GM18951 (cell line): ENCODE measurements around the gene TAS1R3.

Experiments used
- POLR2A ChIP-seq: IDR thresholded peaks from 4 replicates; pipeline ENCODE4 v1.6.1; 2011; ENCODE audit warnings: mild to moderate bottlenecking; ENCODE audit not compliant: insufficient read length, insufficient read depth; ENCODE audit errors: extremely low read depth
- in situ Hi-C: fragments of 300-500 bp; cut with MboI; formaldehyde crosslinking; loops from one replicate; pipeline ENCODE4 v1.12.0; 2022; ENCODE audit warnings: low sequenced_read_pairs, mixed read lengths, inconsistent platforms; ENCODE audit not compliant: unreplicated experiment

TAS1R3 gene

DNA sequence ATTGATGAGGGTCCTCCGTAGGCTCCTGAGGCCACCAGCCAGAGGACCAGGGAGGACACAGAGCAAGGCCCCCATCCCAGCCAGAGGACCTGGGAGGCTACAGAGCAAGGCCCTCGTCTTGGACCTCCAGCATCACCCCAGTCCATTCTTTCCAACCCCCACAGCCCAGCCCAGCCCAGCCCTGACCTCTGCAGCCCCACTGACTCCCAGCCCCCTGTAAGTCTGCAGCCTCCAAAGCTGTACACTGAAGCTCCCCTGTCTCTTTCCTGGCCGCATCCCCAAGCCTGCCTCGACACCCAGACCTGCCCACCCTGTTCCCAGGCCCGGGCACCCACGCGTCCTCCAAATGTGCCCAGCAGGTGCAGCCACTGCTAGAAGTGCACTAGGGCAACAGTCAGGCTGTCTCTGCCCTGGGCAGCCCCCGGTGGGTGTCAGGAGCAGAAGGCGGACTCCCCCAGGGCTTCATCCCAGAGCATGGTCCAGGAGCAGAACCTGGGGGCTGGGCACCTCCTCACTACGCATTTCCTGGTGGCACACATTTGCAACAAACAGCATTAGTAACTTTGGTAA is 16.0 kb downstream of the TAS1R3 start:
- in situ Hi-C loops, result no loop called here
- TF ChIP-seq POLR2A, result no peak

DNA sequence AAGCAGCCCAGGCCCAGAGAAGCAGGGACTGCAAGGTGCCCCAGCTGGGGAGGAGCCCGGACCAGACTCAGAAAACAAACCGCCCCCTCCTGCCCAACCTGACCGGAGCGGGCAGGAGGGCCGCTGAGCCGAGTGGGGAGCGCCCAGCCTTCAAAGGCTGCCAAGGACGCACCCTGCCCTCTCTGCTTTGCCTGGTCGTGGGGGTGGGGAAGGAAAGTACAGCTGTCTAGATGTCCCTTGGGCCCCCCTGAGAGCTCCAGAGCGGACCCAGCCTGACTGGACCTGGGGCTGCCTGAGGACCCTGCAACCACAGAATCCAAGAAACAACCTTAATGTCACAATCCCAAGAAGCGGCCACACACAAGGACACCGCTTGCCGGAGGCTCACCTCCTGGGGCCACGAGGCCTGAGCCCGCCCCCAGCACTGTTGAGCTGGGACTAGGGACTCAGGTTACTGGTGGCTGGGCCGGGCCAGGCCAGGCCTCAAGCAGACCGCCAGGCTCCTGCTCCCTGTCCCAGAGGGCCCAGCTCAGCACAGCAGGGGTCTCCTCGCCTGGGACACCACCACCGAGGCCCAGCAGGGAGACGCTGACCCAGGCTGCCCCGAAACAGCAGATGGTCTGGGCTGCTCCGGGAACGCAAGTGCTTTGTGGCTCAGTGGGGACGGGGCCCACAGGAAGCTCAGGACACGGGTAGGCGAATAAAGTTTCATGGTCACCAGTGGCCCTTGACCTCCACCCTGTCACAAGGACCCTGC is 16.8 kb downstream of the TAS1R3 start:
- TF ChIP-seq POLR2A, result no peak
- in situ Hi-C loops, result no loop called here

DNA sequence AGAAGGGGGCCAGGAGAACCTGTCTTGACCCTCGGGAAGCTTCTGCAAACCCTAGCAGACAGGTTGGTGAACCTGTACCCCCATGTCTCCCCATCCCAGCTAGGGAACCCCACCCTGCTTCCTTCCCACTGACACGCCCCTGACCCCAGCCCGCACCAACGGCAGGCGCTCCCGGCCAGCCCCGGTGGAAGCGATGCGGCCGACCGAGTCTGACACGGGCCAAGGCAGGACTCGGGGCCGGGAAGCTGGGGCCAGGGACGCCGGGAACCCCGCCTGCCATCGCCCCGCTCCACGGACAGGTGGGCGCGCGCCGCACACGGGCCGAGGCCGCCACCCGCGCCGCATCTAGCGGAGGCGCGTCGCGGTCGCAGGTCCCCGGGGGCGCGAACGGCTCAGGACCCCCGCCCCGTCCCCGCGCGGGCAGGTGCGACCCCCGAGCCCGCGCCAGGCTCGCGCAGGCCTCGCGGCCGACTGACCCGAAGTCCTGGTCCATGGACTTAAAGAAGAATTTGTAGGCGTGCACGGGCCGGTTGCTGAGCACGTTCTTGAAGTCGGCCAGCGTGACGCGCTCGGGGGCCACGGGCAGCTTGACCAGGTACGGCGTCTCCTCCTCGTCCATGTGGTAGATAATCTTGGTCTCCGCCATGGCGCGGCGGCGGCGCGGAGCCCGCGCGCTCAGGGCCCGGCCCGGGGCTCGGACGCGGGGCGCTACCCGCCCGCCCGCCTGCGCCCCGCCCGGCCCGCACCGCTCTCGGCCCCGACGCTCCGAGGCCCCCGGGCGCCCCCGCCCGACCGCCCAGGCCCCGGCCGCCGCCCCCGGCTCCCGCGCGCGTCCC is 17.6 kb downstream of the TAS1R3 start:
- TF ChIP-seq POLR2A, result no peak
- in situ Hi-C loops, result no loop called here

DNA sequence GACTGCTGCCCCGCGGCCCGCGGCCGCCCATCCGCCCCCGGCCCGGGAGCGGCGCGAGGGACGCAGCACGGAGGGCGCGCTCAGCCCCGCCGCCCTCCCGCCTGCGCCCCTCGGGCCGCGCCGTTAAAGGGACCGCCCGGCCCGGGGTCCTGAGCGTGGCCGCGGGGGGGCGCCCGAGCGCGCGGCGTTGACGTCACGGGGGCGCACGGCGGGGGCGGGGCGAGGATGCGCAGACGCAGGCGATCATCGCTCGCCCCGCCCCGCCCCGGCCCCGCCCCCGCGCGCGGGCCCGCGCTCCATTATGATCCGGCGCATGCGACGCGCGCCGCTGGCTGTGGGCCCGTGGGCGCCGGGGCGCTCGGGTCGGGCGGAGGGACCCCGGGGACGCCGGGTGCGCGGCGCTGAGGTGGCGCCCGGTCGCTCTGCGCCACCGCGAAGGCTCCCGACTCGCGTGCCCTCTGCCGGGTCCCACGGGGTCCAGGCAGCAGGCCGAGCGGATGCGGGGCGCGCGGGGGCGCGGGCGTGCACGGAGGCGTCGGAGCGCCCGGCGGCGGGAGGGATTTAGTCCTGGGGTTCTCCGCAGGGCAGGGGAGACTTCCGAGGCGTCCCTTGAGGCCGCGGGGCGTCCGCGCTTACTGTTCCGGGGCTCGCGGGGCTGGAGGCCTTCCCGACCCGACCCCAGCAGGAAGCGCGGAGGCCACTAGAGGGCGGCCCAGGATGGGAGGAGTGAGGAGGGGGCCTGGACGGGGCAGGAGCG is 18.4 kb downstream of the TAS1R3 start, which contains the start of gene DVL1:
Gene DVL1 (minus strand): TSS at position 163 of the 757 bp plus-strand sequence. CDS start 353 bp downstream, outside the sequence.
- TF ChIP-seq POLR2A, result peak; percentile 79
- in situ Hi-C loops, result no loop called here

- TF ChIP-seq POLR2A, result no peak
- in situ Hi-C loops, result no loop called here
Measured at GRCh38 chr1:1351511-1352427, 20.7 kb downstream of the TAS1R3 start.

DNA sequence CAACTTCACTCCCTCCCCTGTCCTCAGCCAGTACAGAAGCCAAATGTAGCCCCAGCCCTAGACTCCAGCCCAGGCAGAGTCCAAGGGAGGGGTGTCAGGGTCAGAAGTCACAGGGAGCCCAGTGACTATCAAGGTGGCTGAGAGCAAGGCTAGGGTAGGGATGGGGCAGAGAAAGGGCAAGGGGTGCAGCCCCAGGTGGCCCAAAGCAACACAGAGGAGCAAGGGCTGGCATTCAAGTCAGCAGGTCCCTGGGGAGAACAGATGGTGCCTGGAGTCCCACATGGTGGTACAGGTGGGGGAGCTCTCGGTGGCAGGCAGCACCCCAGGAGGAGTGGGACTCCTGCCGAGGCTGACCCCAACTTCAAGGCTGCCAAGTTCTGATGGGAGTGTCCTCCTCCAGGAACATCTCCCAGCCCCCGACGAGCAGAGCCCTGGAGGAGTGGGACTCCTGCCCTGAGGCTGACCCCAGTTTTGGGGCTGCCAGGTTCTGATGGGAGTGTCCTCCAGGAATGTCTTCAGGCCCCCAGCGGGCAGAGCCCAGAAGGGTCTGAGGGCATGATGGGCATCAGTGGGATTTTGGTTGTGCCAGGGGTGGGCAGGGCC is 21.8 kb downstream of the TAS1R3 start:
- no peak for TF ChIP-seq POLR2A
- in situ Hi-C loops, result no loop called here

- in situ Hi-C loops, result no loop called here
- TF ChIP-seq POLR2A, result no peak
Measured at GRCh38 chr1:1353389-1354151, 22.5 kb downstream of the TAS1R3 start.

GRCh38 chr1:1354271-1355247 is 23.5 kb downstream of the TAS1R3 start:
- no peak for TF ChIP-seq POLR2A
- in situ Hi-C loops, result no loop called here

DNA sequence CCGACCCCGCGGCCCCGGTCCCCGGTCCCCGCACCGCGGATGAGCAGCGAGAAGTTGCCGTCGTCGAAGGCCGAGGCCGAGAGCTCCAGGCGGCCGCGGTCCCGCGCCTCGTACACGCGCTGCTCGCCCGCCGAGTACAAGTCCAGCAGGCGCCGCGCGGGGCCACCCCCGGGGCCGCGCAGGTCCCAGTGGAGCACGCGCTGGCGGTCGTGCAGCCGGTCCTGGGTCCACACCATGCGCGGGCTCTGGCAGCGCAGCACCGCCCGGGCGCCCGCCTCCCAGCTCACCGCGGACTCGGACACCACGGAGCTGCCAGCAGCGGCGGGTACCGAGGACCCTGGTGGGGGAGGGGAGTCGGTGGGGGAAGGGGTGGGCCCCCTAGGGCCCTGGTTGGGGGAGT is 24.3 kb downstream of the TAS1R3 start:
- in situ Hi-C loops, result no loop called here

GRCh38 chr1:1356166-1356795 is 25.2 kb downstream of the TAS1R3 start:
- TF ChIP-seq POLR2A, result no peak
- in situ Hi-C loops, result no loop called here

More for the DNA sequence above, 24.3 kb downstream of the TAS1R3 start:
- no peak for TF ChIP-seq POLR2A
